C4-2B (cell line): ENCODE measurements around the gene HYKK.

Experiments
- ZFX ChIP-seq: fragments of 450-650 bp; IDR thresholded peaks from 2 replicates; pipeline ENCODE4 v1.6.1; 2017
- TF ChIP-seq, protein P1 (sequence below): fragments of 450-650 bp; conservative IDR thresholded peaks from 2 replicates; pipeline ENCODE4 v1.5.1; 2017; ENCODE audit warnings: mild to moderate bottlenecking

DNA sequence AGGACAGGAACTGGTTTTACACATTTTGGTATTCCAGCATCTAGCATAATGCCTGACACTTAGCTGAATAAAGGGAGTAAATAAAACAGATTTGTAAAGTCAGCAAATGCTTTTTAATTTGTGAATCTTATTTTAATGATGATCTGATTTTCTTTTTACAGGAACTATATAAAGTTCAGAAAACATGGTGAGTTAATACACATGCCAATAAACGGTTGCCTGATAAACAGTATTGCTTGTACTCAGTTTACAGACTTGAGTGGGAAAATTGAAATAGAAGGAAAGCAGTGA is 34.3 kb downstream of the HYKK start:
- TF ChIP-seq, protein P1, sequence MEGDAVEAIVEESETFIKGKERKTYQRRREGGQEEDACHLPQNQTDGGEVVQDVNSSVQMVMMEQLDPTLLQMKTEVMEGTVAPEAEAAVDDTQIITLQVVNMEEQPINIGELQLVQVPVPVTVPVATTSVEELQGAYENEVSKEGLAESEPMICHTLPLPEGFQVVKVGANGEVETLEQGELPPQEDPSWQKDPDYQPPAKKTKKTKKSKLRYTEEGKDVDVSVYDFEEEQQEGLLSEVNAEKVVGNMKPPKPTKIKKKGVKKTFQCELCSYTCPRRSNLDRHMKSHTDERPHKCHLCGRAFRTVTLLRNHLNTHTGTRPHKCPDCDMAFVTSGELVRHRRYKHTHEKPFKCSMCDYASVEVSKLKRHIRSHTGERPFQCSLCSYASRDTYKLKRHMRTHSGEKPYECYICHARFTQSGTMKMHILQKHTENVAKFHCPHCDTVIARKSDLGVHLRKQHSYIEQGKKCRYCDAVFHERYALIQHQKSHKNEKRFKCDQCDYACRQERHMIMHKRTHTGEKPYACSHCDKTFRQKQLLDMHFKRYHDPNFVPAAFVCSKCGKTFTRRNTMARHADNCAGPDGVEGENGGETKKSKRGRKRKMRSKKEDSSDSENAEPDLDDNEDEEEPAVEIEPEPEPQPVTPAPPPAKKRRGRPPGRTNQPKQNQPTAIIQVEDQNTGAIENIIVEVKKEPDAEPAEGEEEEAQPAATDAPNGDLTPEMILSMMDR: no peak
- TF ChIP-seq ZFX: no peak
